Measurements from ENCODE around the gene NTRK3.
"Not testable (repeated sequence)": the region's sequence is repeated elsewhere in the genome, so short reads cannot be mapped to it uniquely, and the experiment has no call there.

- TF ChIP-seq CTCF (IDR thresholded peaks at IDR 0.05; ENCODE audit: insufficient read depth, low read length); SPI1 (IDR thresholded peaks at IDR 0.05; ENCODE audit: borderline replicate concordance, low read depth); REST (IDR thresholded peaks at IDR 0.05; ENCODE audit: insufficient replicate concordance, low read depth); GABPA (IDR thresholded peaks at IDR 0.05; ENCODE audit: low read depth); POLR2AphosphoS5 (IDR thresholded peaks at IDR 0.05; ENCODE audit: low read depth): not testable (repeated sequence)
These were observed 184.4 kb downstream of the NTRK3 start for GRCh38 chr15:88072133-88072532.
